GM12864 (cell line): Measurements from ENCODE around the gene SPATA9.

Source experiments
- DNase-seq: peaks from one replicate; pipeline ENCODE4 v3.0.0-alpha.2; 2011; ENCODE audit warnings: low read depth
- H3K4me3 ChIP-seq: 2 replicates; pipeline ENCODE4 v1.5.1; 2011; ENCODE audit warnings: mild to moderate bottlenecking, low read depth, low read length, control low read depth
- TF ChIP-seq, protein P1 (sequence below): IDR thresholded peaks from 2 replicates; pipeline ENCODE4 v1.5.1; 2011; ENCODE audit warnings: low read depth, mild to moderate bottlenecking, moderate library complexity, low read length, control low read depth, inconsistent platforms; ENCODE audit errors: missing control alignments

Gene SPATA9, protein sequence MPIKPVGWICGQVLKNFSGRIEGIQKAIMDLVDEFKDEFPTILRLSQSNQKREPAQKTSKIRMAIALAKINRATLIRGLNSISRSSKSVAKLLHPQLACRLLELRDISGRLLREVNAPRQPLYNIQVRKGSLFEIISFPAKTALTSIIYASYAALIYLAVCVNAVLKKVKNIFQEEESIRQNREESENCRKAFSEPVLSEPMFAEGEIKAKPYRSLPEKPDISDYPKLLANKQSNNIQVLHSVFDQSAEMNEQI

DNA sequence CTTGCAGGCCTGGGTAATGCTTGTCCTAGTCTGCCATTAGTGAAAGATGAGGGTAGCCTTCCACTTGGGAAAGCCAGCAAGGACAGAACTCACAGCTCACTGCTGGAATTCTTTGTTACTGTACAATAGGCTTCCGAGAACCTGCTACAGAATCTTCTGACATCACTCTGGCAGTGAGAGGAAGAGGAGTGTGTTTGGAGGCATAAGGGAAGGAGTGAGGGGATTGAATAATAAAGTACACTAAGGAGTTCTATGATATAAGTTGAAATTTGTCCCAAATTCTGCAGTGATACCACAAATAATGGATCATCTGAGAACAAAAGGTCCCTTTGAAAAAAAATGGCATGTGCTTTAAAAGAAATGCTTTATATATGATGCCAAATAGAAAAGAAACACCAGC, at the start of gene SPATA9:
Gene SPATA9 (minus strand): TSS at position 101 of the 400 bp plus-strand sequence. CDS start 137 bp downstream, outside the sequence.
- no peak within 1 kb of the TSS for H3K4me3 ChIP-seq
- DNase-seq: no peak
- TF ChIP-seq, protein P1, sequence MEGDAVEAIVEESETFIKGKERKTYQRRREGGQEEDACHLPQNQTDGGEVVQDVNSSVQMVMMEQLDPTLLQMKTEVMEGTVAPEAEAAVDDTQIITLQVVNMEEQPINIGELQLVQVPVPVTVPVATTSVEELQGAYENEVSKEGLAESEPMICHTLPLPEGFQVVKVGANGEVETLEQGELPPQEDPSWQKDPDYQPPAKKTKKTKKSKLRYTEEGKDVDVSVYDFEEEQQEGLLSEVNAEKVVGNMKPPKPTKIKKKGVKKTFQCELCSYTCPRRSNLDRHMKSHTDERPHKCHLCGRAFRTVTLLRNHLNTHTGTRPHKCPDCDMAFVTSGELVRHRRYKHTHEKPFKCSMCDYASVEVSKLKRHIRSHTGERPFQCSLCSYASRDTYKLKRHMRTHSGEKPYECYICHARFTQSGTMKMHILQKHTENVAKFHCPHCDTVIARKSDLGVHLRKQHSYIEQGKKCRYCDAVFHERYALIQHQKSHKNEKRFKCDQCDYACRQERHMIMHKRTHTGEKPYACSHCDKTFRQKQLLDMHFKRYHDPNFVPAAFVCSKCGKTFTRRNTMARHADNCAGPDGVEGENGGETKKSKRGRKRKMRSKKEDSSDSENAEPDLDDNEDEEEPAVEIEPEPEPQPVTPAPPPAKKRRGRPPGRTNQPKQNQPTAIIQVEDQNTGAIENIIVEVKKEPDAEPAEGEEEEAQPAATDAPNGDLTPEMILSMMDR: no peak

DNA sequence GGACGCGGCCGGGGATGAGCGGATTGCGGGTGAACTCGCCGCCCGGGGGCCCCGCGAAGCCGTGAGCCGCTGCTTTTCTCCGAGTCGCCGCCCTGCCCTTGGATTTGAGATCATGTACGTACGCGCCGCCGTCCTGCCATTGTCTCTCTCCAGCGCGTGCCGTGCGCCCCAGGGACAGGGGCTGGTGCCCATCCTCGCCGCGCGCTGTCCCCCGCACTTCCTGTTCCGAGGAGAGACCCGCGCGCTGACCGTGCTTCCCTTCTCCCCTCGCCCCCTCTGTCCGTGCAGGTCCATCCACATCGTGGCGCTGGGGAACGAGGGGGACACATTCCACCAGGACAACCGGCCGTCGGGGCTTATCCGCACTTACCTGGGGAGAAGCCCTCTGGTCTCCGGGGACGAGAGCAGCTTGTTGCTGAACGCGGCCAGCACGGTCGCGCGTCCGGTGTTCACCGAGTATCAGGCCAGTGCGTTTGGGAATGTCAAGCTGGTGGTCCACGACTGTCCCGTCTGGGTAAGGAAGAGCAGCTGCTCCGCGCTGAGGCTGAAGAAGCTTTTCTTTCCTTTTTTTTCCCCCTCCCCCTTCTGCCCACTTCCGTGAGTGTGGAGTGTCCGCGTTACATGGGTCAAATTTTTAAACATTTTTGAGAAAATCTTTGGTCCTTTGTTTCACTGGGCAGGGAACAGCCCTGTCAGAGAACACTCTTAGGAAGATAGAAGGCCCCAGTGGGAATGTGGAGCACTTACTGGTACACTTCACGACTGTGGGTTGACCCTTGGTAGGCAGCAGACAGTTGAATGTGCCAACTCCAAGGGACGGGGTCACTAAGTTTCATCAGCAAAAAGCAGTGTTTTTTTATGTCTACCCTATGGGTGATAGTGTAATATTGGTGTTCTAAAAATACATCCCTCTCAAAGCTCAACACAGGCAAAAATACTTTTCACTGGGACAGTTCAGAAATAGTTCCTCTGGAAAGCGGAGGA, 49.1 kb upstream of the SPATA9 start:
- peak overlapping the region; percentile 66 for H3K4me3 ChIP-seq
- TF ChIP-seq, protein P1: no peak

DNA sequence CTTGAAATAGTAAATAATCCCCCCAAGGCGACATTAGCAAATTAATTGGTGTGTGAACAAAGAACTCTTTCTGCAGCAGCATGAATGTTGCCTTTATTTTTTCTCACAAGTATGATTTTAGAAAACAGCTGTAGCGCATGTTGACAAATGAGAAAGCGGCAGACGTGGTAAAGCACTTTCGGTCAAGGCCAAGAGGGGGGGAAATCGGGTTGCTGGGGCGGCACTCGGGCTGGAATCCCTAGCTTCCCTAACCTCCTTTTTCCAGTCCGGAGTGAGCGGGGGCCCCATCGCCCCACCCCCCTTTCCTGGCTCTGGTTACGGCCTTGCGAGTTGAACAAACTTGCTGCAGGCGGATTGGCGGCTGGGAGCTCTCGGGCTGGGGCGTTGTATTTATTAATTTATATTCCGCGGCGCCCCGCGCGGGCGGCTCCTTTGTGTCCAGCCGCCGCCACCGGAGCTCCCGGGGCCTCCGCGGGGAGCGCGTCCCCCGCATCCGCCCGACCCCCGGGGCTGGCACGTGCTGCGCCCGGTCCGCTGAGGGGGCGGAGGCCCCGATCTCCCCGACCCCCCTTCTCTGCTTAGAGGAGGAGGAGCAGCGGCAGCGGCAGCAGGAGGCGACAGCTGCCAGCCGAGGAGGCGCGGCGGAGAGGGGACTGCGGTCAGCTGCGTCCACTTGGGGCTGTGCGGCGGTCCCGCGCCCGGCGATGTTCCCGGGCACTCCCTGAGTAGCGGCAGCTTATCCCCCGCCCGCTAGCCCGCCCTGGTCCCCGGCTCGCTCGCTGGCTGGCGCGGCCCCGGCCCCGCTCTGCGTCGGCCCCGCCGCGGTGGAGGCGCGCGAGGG, 48.2 kb upstream of the SPATA9 start, which contains the start of gene RHOBTB3:
Gene RHOBTB3 (plus strand): TSS at position 607 of the 841 bp plus-strand sequence. CDS start 347 bp downstream, outside the sequence.
- no peak for DNase-seq
- H3K4me3 ChIP-seq: peak within 1 kb of the TSS; percentile 66
- TF ChIP-seq, protein P1: peak; percentile 6

More for the DNA sequence above, 49.1 kb upstream of the SPATA9 start:
- no peak for DNase-seq

DNA sequence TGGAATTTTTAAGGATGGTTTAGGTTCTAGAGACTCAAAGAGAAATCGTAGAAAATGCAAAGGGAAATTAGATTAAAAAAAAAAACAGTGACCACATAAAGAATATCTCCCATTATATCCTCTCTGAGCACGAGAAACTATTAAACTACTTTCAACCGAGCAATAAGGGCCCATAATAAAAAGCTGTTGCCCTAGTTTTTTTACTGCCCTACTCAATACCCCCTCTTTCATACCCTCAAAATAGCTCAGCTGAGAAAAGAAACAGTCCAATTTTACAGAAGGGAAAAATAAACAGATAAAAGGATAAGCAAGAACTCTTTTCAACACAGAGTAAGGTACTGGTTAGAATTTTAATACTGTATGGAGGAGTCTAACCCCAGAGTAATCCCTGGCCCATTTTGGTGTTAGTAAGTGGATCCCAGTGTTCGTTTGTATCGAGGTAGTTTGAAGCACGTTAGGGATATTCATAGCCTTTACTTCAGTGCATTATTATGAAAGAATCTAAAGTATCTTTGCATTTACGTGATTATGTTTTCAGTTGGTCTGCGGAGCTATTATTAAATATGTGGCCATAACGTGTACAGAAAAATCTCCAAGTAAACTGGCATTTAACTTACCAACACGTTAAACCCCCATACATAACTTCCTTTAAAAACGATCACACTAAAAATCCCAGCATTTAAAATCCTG, 47.4 kb upstream of the SPATA9 start:
- TF ChIP-seq, protein P1: no peak
- no peak for DNase-seq
- peak overlapping the region; percentile 66; the same call in 1 of the 2 replicates for H3K4me3 ChIP-seq

DNA sequence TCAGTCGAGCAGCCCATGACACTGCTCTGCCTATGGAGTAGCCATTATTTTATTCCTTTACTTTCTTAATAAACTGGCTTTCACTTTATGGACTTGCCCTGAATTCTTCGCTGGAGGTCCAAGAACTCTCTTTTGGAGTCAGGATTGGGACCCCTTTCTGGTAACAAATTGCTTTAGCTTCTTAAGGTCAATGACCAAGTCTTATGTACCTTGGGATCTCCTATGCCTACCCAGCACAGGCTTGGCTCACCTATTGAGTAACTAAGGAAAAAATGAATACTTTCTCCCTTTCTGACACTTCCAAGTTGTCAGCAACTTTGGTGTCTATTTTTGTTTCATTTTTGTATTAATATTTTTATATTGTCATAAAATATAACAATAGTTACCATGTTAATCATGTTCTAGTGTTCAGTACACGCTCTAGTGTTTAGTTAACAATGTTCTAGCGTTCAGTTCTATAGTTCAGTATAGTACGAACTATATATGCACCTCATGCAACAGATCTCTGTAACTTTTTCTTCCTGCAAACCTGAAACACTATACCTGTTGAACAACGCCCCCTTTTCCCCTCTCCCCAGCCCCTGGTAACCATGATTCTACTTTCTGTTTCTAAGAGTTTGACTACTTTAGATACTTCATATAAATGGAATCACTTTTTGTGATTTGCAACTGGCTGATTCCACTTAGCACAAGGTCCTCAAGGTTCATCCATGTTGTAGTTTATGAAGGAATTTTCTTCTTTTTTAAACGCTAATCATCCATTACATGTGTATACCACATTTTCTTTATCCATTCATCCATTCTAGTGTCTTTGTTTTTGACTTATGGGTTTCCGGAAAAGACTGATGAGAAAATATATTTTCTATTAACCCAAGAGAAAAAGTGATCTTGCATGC, 46.6 kb upstream of the SPATA9 start:
- no peak for DNase-seq
- no peak overlapping the region for H3K4me3 ChIP-seq
- TF ChIP-seq, protein P1: no peak
